Tibial nerve (tissue), 3 donors: ENCODE results near the gene KLHL40.

Source experiments
- CTCF ChIP-seq, 5 experiments: fragments of 200-600 bp in 3 of 5; fragments of 450-650 bp in 2 of 5; sonication (generic) in 3 of 5; IDR thresholded peaks; one replicate each; pipeline ENCODE4 v1.5.1; 2016 to 2019; ENCODE audit warnings: antibody characterized with exemption in 5 of 5, mild to moderate bottlenecking in 3 of 5, moderate library complexity in 2 of 5
- POLR2A ChIP-seq, 2 donors: fragments of 450-650 bp; IDR thresholded peaks; one replicate each; pipeline ENCODE4 v1.6.1; 2017; ENCODE audit warnings: antibody characterized with exemption in 2 of 2, mild to moderate bottlenecking in 2 of 2, moderate library complexity in 2 of 2

- TF ChIP-seq CTCF (IDR thresholded peaks at IDR 0.05) (no peak), POLR2A (IDR thresholded peaks at IDR 0.05) (no peak)
Observed at GRCh38 chr3:42639192-42639591, 46.1 kb upstream of the KLHL40 start.
